8988T (cell line): Measurements from ENCODE around the gene GPR142.

Source experiments
- DNase-seq: peaks from one replicate; pipeline ENCODE4 v3.0.0; 2011

The GPR142 gene, protein sequence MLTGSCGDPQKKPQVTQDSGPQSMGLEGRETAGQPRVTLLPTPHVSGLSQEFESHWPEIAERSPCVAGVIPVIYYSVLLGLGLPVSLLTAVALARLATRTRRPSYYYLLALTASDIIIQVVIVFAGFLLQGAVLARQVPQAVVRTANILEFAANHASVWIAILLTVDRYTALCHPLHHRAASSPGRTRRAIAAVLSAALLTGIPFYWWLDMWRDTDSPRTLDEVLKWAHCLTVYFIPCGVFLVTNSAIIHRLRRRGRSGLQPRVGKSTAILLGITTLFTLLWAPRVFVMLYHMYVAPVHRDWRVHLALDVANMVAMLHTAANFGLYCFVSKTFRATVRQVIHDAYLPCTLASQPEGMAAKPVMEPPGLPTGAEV

GRCh38 chr17:74367206-74367605 is at the start of gene GPR142:
Gene GPR142, plus strand, starts transcription at chr17:74367506. Its CDS starts 2,035 bp downstream, at chr17:74369541.
- DNase-seq = no peak

GRCh38 chr17:74318391-74318790 is 48.9 kb upstream of the GPR142 start:
- no peak for DNase-seq

- no peak for DNase-seq
Observed at GRCh38 chr17:74324521-74324920, 42.8 kb upstream of the GPR142 start.

- DNase-seq = no peak
Observed at GRCh38 chr17:74325376-74325742, 41.9 kb upstream of the GPR142 start.

- DNase-seq = no peak
Observed at GRCh38 chr17:74325743-74326379, 41.4 kb upstream of the GPR142 start, which contains the start of gene KIF19. Gene KIF19, plus strand, starts transcription at chr17:74326226. Its CDS starts 124 bp downstream, at chr17:74326350.

DNA sequence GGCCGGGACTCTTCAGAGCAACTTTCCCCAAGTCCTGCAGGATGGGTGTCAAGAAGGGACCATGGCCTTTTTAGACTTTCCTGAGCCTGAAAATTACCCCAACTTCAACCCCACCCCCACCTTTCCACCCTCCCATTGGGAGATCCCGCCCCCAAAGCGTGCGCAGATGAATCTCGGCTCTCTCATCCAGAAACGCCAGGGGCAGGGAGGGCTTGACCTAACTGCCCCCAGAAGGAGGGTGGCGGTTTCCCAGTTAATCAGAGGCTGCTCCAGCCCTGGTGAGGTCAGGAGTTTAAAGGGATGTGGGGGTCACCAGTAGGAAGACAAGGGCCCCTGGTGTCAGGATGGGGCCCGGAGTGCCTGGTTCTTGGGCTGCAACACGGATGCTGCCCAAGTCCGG is 40.8 kb upstream of the GPR142 start:
- no peak for DNase-seq

DNA sequence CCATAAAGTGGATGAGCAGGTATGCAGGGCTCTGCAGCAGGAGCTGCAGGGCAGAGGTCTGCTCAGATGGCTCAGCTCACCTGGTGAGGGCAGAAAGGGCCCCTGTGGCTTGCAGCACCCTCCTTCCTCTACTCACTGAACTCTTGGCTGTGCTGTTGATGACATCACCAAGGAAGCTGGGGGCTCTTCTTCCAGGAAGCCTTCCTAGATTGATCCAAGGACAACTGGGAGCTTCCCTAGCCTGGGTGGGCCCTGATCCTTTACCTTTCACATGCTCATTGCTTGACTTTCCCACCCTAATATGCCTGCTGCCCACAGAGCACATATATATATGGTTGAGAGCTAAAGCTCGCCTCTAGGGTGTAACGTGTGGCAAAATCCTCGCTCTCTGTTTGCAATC is 38.8 kb upstream of the GPR142 start:
- DNase-seq = no peak

DNA sequence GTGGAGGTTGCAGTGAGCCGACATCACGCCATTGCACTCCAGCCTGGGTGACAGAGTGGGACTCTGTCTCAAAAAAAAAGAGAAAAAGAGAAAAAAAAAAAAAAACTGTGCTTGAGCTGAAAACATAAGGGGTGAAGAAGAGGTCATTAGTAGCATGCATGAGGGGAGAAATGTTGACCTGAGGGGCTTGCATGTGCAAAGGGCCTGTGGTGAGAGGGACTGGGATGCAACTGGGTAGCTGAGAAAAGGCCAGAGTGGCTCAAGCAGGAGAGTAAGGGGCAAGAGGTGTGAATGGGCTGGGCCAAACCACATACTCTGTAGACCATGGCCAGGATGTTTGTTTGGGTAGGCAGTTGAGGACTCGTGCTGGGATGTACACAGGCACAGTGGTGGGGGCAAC is 37.9 kb upstream of the GPR142 start:
- DNase-seq = no peak

DNA sequence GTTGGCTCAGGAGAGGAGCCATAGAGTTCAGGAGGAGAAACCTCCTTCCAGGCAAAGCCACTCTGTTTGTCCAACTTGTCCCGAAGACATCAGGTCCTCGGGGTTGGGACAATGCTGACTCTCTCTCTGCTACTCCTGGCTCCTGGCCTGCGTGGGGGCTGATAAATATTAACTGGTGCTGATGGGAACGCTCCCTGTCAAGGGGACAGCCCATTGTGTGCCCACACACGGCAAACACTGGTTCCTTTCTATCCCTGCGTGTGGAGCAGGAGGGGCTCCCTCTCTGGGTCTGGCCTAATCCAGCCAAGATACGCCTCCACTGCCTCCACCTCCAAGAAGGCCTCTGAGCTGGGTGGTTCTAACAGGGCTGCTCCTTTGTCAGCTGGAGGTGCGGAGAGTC is 36.9 kb upstream of the GPR142 start:
- no peak for DNase-seq

- no peak for DNase-seq
Observed at GRCh38 chr17:74332017-74332650, 35.2 kb upstream of the GPR142 start.

DNA sequence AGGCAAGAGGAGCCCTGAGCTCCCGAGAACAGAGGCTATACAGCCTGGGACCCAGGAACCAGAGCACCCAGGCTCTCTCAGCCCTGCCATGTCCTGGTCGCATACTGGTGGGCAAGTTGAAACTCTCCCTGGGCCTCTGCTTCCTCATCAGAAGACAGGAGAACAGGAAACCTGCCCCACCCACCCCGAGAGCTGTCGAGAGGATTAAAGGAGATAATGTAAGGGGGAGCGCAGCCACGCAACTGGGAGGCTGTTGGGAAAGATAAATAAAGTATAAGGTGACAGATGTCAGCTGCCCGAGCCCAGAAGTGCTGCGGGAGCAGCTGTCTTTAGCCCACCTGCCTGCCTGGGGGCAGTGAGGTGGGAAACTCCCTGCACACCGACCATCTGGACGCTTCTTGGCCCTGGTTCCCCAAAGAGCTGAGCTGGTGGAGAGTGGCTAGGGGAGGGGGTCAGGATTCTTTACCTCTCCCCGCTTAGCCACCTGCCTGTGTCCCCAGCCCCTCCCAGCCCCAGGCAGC is 34.5 kb upstream of the GPR142 start:
- DNase-seq = no peak

GRCh38 chr17:74334393-74335039 is 32.8 kb upstream of the GPR142 start:
- no peak for DNase-seq

GRCh38 chr17:74335529-74336062 is 31.7 kb upstream of the GPR142 start:
- DNase-seq = no peak

DNA sequence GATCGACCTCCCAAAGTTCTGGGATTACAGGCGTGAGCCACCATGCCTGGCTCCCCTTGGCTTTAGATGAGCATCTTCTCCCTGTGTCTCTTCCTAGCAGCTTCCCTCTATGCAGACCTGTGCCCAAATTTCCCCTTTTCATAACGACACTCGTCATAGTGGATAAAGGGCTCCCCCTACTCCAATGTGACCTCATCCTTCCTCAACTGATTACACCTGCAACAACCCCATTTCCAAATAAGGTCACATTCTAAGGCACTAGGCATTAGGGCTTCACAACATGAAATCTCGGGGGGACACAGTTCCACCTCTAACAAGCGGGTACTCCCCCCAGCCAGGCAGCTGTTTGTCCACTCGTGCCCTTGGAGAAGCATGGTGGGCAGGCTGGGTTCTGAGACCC is 31.0 kb upstream of the GPR142 start:
- DNase-seq = no peak

GRCh38 chr17:74337834-74338500 is 29.3 kb upstream of the GPR142 start:
- DNase-seq = no peak

- no peak for DNase-seq
Observed at GRCh38 chr17:74339537-74340195, 27.6 kb upstream of the GPR142 start.

DNA sequence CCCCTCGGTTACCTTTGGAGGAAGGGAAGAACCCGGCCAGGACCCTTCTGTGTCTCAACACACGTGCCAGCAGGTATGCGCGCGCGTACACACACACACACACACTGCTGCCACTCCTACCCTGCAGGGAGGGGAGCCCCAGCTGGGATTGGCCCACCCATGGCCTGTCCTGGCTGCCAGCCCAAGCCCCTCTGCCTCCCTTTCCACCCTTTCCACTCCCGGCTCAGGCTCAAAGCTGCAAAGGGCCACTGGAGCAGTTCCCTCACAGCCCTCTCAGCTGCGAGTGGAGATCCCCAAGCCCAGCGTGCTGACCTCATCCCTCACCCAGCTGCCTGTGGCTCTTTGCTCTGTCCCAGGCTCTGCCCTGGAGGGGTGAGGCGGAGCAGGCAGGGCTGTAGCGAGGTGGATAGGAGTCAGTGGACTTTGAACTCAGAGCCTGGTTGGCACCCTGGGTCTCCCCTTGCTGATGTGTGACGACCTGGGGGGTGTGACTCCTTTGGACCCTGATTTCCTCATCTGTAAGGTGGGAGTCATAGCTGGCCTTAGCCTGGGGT is 26.8 kb upstream of the GPR142 start:
- no peak for DNase-seq

- no peak for DNase-seq
Observed at GRCh38 chr17:74342224-74342623, 25.1 kb upstream of the GPR142 start.

GRCh38 chr17:74343121-74343520 is 24.2 kb upstream of the GPR142 start:
- no peak for DNase-seq

- no peak for DNase-seq
Observed at GRCh38 chr17:74343526-74344284, 23.6 kb upstream of the GPR142 start.

DNA sequence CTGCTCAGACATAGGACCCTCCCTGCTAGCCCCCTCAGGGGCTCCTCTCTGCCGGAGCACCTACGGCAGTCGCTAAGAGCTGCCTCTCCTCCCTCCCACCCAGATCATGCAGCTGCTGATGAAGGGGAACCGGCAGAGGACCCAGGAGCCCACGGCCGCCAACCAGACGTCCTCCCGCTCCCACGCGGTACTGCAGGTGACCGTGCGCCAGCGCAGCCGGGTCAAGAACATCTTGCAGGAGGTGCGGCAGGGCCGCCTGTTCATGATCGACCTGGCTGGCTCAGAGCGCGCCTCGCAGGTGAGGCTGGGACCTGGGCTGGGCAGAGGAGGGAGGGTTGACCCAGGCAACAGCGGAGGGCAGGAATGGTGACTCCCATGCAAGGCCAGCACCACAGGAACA is 22.6 kb upstream of the GPR142 start:
- DNase-seq = no peak
